Calu3 (cell line): ENCODE results near the gene TMEM132E. TPM values are rescaled to one million over a fixed set of nuclear protein-coding genes. Genes with fewer than 3 reads are reported as not detected.

ENCODE experiments used
- BruUV-seq: library from RNA; stranded (reverse); fragments of 400-500 nt; replicated peaks from 2 replicates; lab custom pipeline; 2021; lab: Mats Ljungman, UMichigan
- CTCF ChIA-PET: fragments of 300-600 bp; sonication (Branson Sonifier 250); formaldehyde crosslinking; loops from one replicate; lab custom pipeline; 2022; ENCODE audit warnings: antibody characterized with exemption; lab: Charles Lee
- DNase-seq: peaks from one replicate; pipeline ENCODE4 v3.0.0; 2022
- H3K27ac Mint-ChIP-seq: one replicate; pipeline ENCODE4 v1.8.0; 2022; ENCODE audit warnings: mixed read lengths; ENCODE audit not compliant: unreplicated experiment
- H3K27me3 Mint-ChIP-seq: one replicate; pipeline ENCODE4 v1.8.0; 2022; ENCODE audit warnings: mixed read lengths; ENCODE audit not compliant: unreplicated experiment
- H3K36me3 Mint-ChIP-seq: one replicate; pipeline ENCODE4 v1.8.0; 2022; ENCODE audit warnings: mild to moderate bottlenecking, moderate library complexity, mixed read lengths; ENCODE audit not compliant: insufficient read depth, unreplicated experiment
- H3K4me1 Mint-ChIP-seq: one replicate; pipeline ENCODE4 v1.8.0; 2022; ENCODE audit warnings: mild to moderate bottlenecking, low read depth, mixed read lengths; ENCODE audit not compliant: unreplicated experiment
- H3K4me3 Mint-ChIP-seq: one replicate; pipeline ENCODE4 v1.8.0; 2022; ENCODE audit warnings: mild to moderate bottlenecking, low read depth, moderate library complexity, mixed read lengths; ENCODE audit not compliant: unreplicated experiment
- H3K9me3 Mint-ChIP-seq: one replicate; pipeline ENCODE4 v1.8.0; 2022; ENCODE audit warnings: low read depth, mixed read lengths; ENCODE audit not compliant: unreplicated experiment
- CTCF ChIP-seq: fragments of 200-600 bp; IDR thresholded peaks from one replicate; pipeline ENCODE4 v1.8.0; 2022; ENCODE audit warnings: antibody characterized with exemption; ENCODE audit not compliant: unreplicated experiment
- intact Hi-C: fragments of 100-400 bp; cut with micrococcal nuclease; formaldehyde crosslinking; loops from one replicate; pipeline ENCODE4 v1.10.0; 2022; ENCODE audit not compliant: unreplicated experiment
- total RNA-seq: library from RNA; stranded (reverse); gene quantifications from 2 replicates; pipeline ENCODE4 v1.2.3, GENCODE V29; 2022

Gene TMEM132E
- total RNA-seq, 1 experiment from 2014 or later = 0.26 TPM

GRCh38 chr17:34610506-34610905, 31.1 kb downstream of the TMEM132E start:
- no peak overlapping the region for H3K27ac Mint-ChIP-seq
- BruUV-seq = no TSS peak
- H3K36me3 Mint-ChIP-seq = peaks cover 3% of the 10 kb centered on the region
- H3K4me1 Mint-ChIP-seq = peaks cover 17% of the 10 kb centered on the region
- H3K9me3 Mint-ChIP-seq = peaks cover 6% of the 10 kb centered on the region
- CTCF ChIA-PET = interaction anchor here (0.6 to 1.2 kb wide), 2 partner anchors 39 to 155 kb away, joined by 3 to 8 read pairs; no protein-coding TSS in a partner anchor
- no peak for TF ChIP-seq CTCF
- no peak for DNase-seq
- peaks cover 81% of the 10 kb centered on the region for H3K27me3 Mint-ChIP-seq
- H3K4me3 Mint-ChIP-seq = no peak overlapping the region
- intact Hi-C loops = no loop called here

GRCh38 chr17:34613064-34614019, 34.0 kb downstream of the TMEM132E start:
- intact Hi-C loops = no loop called here
- Mint-ChIP-seq H3K4me3 (no peak overlapping the region), H3K27ac (no peak overlapping the region), H3K36me3 (peaks cover 3% of the 10 kb centered on the region), H3K9me3 (peaks cover 6% of the 10 kb centered on the region), H3K4me1 (peaks cover 17% of the 10 kb centered on the region), H3K27me3 (peaks cover 70% of the 10 kb centered on the region)
- DNase-seq = no peak
- CTCF ChIA-PET = interaction anchor here (1.7 kb wide), 1 partner anchor 29 kb away, joined by 3 read pairs; no protein-coding TSS in a partner anchor
- no TSS peak for BruUV-seq
- no peak for TF ChIP-seq CTCF

DNA sequence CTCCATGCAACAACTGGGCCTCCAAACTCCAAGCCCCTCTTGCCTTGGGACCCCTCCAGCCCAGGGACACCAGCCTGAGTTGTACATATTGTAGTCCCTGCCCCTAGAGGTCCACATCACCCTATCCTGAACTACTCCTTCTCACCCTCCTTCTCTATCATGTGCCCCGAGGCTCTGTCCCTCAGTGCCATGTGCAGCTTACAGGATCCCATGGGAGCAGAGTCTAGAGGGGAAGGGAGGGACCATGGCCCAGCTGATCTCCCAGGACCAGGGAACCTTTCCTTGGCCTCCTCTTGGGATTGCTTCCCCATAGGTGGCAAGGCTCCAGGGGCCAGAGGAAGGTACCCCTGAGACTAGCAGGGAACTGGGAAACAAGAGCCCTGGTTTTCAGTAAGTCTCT, 35.3 kb downstream of the TMEM132E start:
- no peak for DNase-seq
- CTCF ChIA-PET = interaction anchor here (1.7 kb wide), 1 partner anchor 30 kb away, joined by 3 read pairs; no protein-coding TSS in a partner anchor
- no peak overlapping the region for H3K27ac Mint-ChIP-seq
- H3K9me3 Mint-ChIP-seq = peaks cover 6% of the 10 kb centered on the region
- H3K4me1 Mint-ChIP-seq = peaks cover 6% of the 10 kb centered on the region
- no peak for TF ChIP-seq CTCF
- H3K27me3 Mint-ChIP-seq = peaks cover 56% of the 10 kb centered on the region
- H3K4me3 Mint-ChIP-seq = no peak overlapping the region
- intact Hi-C loops = no loop called here
- peaks cover 3% of the 10 kb centered on the region for H3K36me3 Mint-ChIP-seq
- no TSS peak for BruUV-seq

DNA sequence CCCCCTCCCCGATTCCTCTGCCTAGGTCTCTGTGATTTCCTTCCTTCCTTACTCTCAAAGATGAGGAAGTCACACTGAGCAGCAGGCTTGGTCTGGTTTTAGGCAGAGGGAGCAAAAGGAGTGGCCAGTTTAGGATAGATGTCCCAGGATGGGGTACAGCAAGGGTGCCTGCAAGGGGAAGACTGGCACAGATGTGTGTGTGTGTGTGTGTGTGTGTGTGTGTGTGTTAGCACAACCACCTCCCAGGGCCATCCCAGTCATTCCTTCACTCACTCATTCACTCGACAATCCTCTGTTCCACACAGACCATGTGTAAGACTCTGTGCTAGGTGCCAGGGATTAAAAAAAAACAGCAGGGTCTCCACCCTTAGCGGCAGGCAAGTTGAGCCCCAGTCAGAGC, 35.9 kb downstream of the TMEM132E start:
- CTCF ChIA-PET = interaction anchor here (1.7 kb wide), 1 partner anchor 31 kb away, joined by 3 read pairs; no protein-coding TSS in a partner anchor
- intact Hi-C loops = no loop called here
- peaks cover 50% of the 10 kb centered on the region for H3K27me3 Mint-ChIP-seq
- DNase-seq = no peak
- H3K4me1 Mint-ChIP-seq = peaks cover under 1% of the 10 kb centered on the region
- no TSS peak for BruUV-seq
- no peak overlapping the region for H3K27ac Mint-ChIP-seq
- H3K36me3 Mint-ChIP-seq = peaks cover 3% of the 10 kb centered on the region
- TF ChIP-seq CTCF = no peak
- H3K4me3 Mint-ChIP-seq = no peak overlapping the region
- H3K9me3 Mint-ChIP-seq = peaks cover 6% of the 10 kb centered on the region
